Tibial artery (tissue), 4 donors: ENCODE measurements around the gene TMEM141.
"Not testable (repeated sequence)": the region's sequence is repeated elsewhere in the genome, so short reads cannot be mapped to it uniquely, and the experiment has no call there.

Experiments used
- DNase-seq, 2 donors: peaks; one replicate each; pipeline ENCODE4 v3.0.0-alpha.2; 2019
- H3K27ac ChIP-seq, 2 donors: fragments of 200-600 bp; sonication (generic) in 1 of 2; 1 replicate in 1 of 2; 2 replicates in 1 of 2; pipeline ENCODE4 v1.5.1; 2018 to 2019; ENCODE audit warnings: mild to moderate bottlenecking in 1 of 2
- H3K27me3 ChIP-seq, 2 donors: fragments of 200-600 bp; sonication (generic) in 1 of 2; one replicate each; pipeline versions ENCODE4 v1.5.1 to v1.6.0; 2016 to 2019
- H3K36me3 ChIP-seq, 3 donors: fragments of 200-600 bp; sonication (generic) in 2 of 3; one replicate each; pipeline ENCODE4 v1.5.1; 2016 to 2019; ENCODE audit warnings: mild to moderate bottlenecking in 2 of 3
- H3K4me1 ChIP-seq, 4 donors: fragments of 200-600 bp; sonication (generic) in 2 of 4; 1 replicate in 3 of 4; 2 replicates in 1 of 4; pipeline ENCODE4 v1.5.1; 2016 to 2019
- H3K4me3 ChIP-seq, 2 donors: fragments of 200-600 bp; sonication (generic) in 1 of 2; 1 replicate in 1 of 2; 2 replicates in 1 of 2; pipeline ENCODE4 v1.5.1; 2018 to 2019; ENCODE audit warnings: mild to moderate bottlenecking in 2 of 2
- H3K9me3 ChIP-seq, 3 donors: fragments of 200-600 bp; sonication (generic) in 1 of 3; one replicate each; pipeline ENCODE4 v1.5.1; 2016 to 2019
- CTCF ChIP-seq, 2 experiments: fragments of 200-600 bp in 1 of 2; fragments of 450-650 bp in 1 of 2; IDR thresholded peaks; one replicate each; pipeline ENCODE4 v1.5.1; 2017 to 2019; ENCODE audit warnings: antibody characterized with exemption in 2 of 2, mild to moderate bottlenecking in 1 of 2, moderate library complexity in 1 of 2
- intact Hi-C: fragments of 100-400 bp; cut with DNase I; formaldehyde crosslinking; loops from one replicate; pipeline ENCODE4 v1.15.0; 2023; ENCODE audit warnings: low total_unique reads

Gene TMEM141

GRCh38 chr9:136829981-136830885 is 39.1 kb downstream of the TMEM141 start:
- Histone ChIP-seq H3K27ac (no peak overlapping the region), H3K4me3 (no peak overlapping the region), H3K4me1 (no peaks in the 10 kb centered on the region), H3K36me3 (peaks cover 47 to 89% (median 74%) of the 10 kb centered on the region in 3 donors), H3K9me3 (no peaks in the 10 kb centered on the region), H3K27me3 (no peaks in the 10 kb centered on the region)
- peak in 1 of 2 donors; percentile 68 for DNase-seq
- TF ChIP-seq CTCF (IDR thresholded peaks at IDR 0.05), result no peak
- intact Hi-C loops, result no loop called here

- intact Hi-C loops, result no loop called here
- Histone ChIP-seq H3K9me3 (no peaks in the 10 kb centered on the region), H3K4me1 (no peaks in the 10 kb centered on the region), H3K27ac (no peak overlapping the region), H3K27me3 (no peaks in the 10 kb centered on the region), H3K36me3 (peaks cover 38 to 89% (median 64%) of the 10 kb centered on the region in 3 donors), H3K4me3 (no peak overlapping the region)
- no peak for TF ChIP-seq CTCF (IDR thresholded peaks at IDR 0.05)
- peak in 1 of 2 donors; percentile 51 for DNase-seq
Observed at GRCh38 chr9:136831002-136831719, 40.0 kb downstream of the TMEM141 start.

- no peak overlapping the region for H3K27ac ChIP-seq
- H3K36me3 ChIP-seq, result peaks cover 36 to 89% (median 59%) of the 10 kb centered on the region in 3 donors
- H3K27me3 ChIP-seq, result no peaks in the 10 kb centered on the region
- peak in 1 of 2 donors; percentile 65 for DNase-seq
- H3K4me1 ChIP-seq, result no peaks in the 10 kb centered on the region
- no peak for TF ChIP-seq CTCF (IDR thresholded peaks at IDR 0.05)
- H3K4me3 ChIP-seq, result no peak overlapping the region
- no peaks in the 10 kb centered on the region for H3K9me3 ChIP-seq
- intact Hi-C loops, result no loop called here
Observed at GRCh38 chr9:136831720-136832104, 40.6 kb downstream of the TMEM141 start.

- no peaks in the 10 kb centered on the region for H3K4me1 ChIP-seq
- no peak overlapping the region for H3K4me3 ChIP-seq
- no peaks in the 10 kb centered on the region for H3K27me3 ChIP-seq
- H3K9me3 ChIP-seq, result no peaks in the 10 kb centered on the region
- intact Hi-C loops, result no loop called here
- no peak for TF ChIP-seq CTCF (IDR thresholded peaks at IDR 0.05)
- peaks cover 36 to 90% (median 58%) of the 10 kb centered on the region in 3 donors for H3K36me3 ChIP-seq
- H3K27ac ChIP-seq, result no peak overlapping the region
- DNase-seq, result no peak
Observed at GRCh38 chr9:136832581-136832980, 41.4 kb downstream of the TMEM141 start.

GRCh38 chr9:136833381-136834048 is 42.4 kb downstream of the TMEM141 start:
- H3K9me3 ChIP-seq, intact Hi-C loops, H3K27me3 ChIP-seq, H3K4me1 ChIP-seq, DNase-seq, H3K27ac ChIP-seq, H3K4me3 ChIP-seq: not testable (repeated sequence)
- H3K36me3 ChIP-seq, result peaks cover 36 to 90% (median 57%) of the 10 kb centered on the region in 3 donors
